WTC11 (cell line): Measurements from ENCODE around the gene GOLGA6C.

Experiments used
- ATF6 ChIP-seq: sonication (generic); formaldehyde crosslinking; IDR thresholded peaks from 2 replicates; pipeline ENCODE4 v1.8.1; 2023; ENCODE audit warnings: mild to moderate bottlenecking, missing genetic modification reagents
- CTCF ChIP-seq: fragments of 200-600 bp; IDR thresholded peaks from 2 replicates; pipeline ENCODE4 v1.8.0; 2022; ENCODE audit warnings: antibody characterized with exemption
- E2F4 ChIP-seq: sonication (generic); formaldehyde crosslinking; IDR thresholded peaks from 2 replicates; pipeline ENCODE4 v1.8.1; 2022; ENCODE audit warnings: low read depth, mild to moderate bottlenecking, moderate library complexity, missing genetic modification reagents, borderline replicate concordance
- FOXK1 ChIP-seq: sonication (generic); formaldehyde crosslinking; IDR thresholded peaks from 2 replicates; pipeline ENCODE4 v1.8.0; 2022; ENCODE audit warnings: mild to moderate bottlenecking, moderate library complexity, missing genetic modification reagents
- MYBL2 ChIP-seq: sonication (generic); formaldehyde crosslinking; IDR thresholded peaks from 2 replicates; pipeline ENCODE4 v1.8.1; 2023; ENCODE audit warnings: mild to moderate bottlenecking, moderate library complexity, missing genetic modification reagents
- SP1 ChIP-seq: sonication (generic); formaldehyde crosslinking; conservative IDR thresholded peaks from 2 replicates; pipeline ENCODE4 v1.8.1; 2022; ENCODE audit warnings: missing genetic modification reagents
- ZNF138 ChIP-seq: sonication (generic); formaldehyde crosslinking; conservative IDR thresholded peaks from 2 replicates; pipeline ENCODE4 v1.8.1; 2022; ENCODE audit warnings: mild to moderate bottlenecking, moderate library complexity, missing genetic modification reagents

GRCh38 chr15:75210811-75211230 is 47.3 kb upstream of the GOLGA6C start:
- TF ChIP-seq FOXK1 (CRISPR knock-in tag): no peak
- no peak for TF ChIP-seq MYBL2
- no peak for TF ChIP-seq CTCF
- TF ChIP-seq ATF6 (CRISPR knock-in tag): no peak
- no peak for TF ChIP-seq E2F4 (CRISPR knock-in tag)
- TF ChIP-seq ZNF138: no peak
- TF ChIP-seq SP1: no peak
